ENCODE results near the gene RPL7A.
A peak's percentile ranks its signal among the peaks of the same experiment; 100 is the strongest.

Gene RPL7A

DNA sequence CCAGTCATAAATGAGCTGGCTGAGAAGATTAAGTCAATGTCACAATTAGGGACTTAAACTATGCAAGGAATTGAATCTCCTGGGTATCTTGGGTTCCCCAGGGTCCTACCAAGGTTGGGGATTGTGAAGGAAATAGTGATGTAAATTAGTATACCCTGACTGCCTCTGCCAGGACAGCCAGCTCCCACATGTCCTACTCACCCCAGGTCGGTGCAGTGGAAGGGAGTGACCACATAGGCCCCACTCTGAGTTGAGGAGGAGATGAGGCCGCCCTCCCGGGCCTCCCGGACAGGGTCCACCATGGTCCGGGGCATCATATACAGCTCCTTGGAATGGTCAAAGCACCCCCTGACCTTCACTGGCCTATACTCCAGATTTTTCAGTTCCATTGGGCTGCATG, 5.5 kb downstream of the RPL7A start:
- Histone ChIP-seq H3K27me3 (ENCODE audit: control insufficient read depth, low read length) (no peaks in the 10 kb centered on the region), H3F3A (ENCODE audit: control insufficient read depth, insufficient read depth) (peaks cover 72% of the 10 kb centered on the region), H3K4me3 (ENCODE audit: low read length) (no peak overlapping the region), H3K4me2 (ENCODE audit: low read length) (no peak overlapping the region), H3K36me3 (ENCODE audit: control insufficient read depth, low read length) (peaks cover 56% of the 10 kb centered on the region), H3K9me2 (replicated peaks; ENCODE audit: control insufficient read depth, low read length) (no peaks in the 10 kb centered on the region), H4K20me1 (ENCODE audit: control insufficient read depth, insufficient read depth, low read depth, low read length) (peaks cover 16% of the 10 kb centered on the region; the same call in 1 of the 2 replicates), H3K79me2 (ENCODE audit: control insufficient read depth, low read length) (peaks cover 50% of the 10 kb centered on the region), H3K27ac (ENCODE audit: low read depth, low read length) (peak overlapping the region; percentile 19), H3K4me1 (ENCODE audit: control insufficient read depth, low read length) (peaks cover 50% of the 10 kb centered on the region), H3K9me3 (ENCODE audit: control insufficient read depth, insufficient read depth, low read length) (no peaks in the 10 kb centered on the region)
- TF ChIP-seq CTCF (IDR thresholded peaks at IDR 0.05; ENCODE audit: low read depth, low read length, poor library complexity, severe bottlenecking) (no peak), EZH2phosphoT487 (IDR thresholded peaks at IDR 0.05; ENCODE audit: borderline replicate concordance, low read length) (no peak)

DNA sequence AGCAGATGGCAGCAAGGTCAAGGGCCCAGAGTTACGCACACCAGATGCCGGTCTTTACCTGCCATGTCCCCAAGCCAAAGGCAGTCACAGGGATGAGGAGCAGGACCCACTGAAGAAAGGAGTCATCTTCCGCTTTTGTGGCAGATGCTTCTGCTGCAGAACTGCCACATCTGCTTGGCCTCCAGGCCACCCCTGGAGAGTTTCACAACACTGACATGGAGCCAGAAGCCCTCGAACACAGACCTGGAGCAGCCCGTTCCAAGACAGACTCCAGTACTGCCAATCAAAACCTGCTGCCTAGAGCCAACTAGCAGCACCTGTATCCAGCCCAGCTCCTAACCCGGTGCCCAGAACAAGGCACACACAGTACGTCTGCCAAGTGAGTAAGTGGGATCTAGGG, 6.7 kb downstream of the RPL7A start:
- peak overlapping the region; percentile 95 for H3K4me3 ChIP-seq (ENCODE audit: low read length)
- no peaks in the 10 kb centered on the region for H3K27me3 ChIP-seq (ENCODE audit: control insufficient read depth, low read length)
- peaks cover 5% of the 10 kb centered on the region; the same call in 1 of the 2 replicates for H4K20me1 ChIP-seq (ENCODE audit: control insufficient read depth, insufficient read depth, low read depth, low read length)
- peak overlapping the region; percentile 91 for H3K4me2 ChIP-seq (ENCODE audit: low read length)
- no peak for TF ChIP-seq EZH2phosphoT487 (IDR thresholded peaks at IDR 0.05; ENCODE audit: borderline replicate concordance, low read length)
- no peak for TF ChIP-seq CTCF (IDR thresholded peaks at IDR 0.05; ENCODE audit: low read depth, low read length, poor library complexity, severe bottlenecking)
- H3K9me3 ChIP-seq (ENCODE audit: control insufficient read depth, insufficient read depth, low read length), result no peaks in the 10 kb centered on the region
- H3F3A ChIP-seq (ENCODE audit: control insufficient read depth, insufficient read depth), result peaks cover 60% of the 10 kb centered on the region
- peaks cover 50% of the 10 kb centered on the region for H3K36me3 ChIP-seq (ENCODE audit: control insufficient read depth, low read length)
- H3K79me2 ChIP-seq (ENCODE audit: control insufficient read depth, low read length), result peaks cover 38% of the 10 kb centered on the region
- peaks cover 41% of the 10 kb centered on the region for H3K4me1 ChIP-seq (ENCODE audit: control insufficient read depth, low read length)
- H3K9me2 ChIP-seq (replicated peaks; ENCODE audit: control insufficient read depth, low read length), result no peaks in the 10 kb centered on the region
- H3K27ac ChIP-seq (ENCODE audit: low read depth, low read length), result no peak overlapping the region

DNA sequence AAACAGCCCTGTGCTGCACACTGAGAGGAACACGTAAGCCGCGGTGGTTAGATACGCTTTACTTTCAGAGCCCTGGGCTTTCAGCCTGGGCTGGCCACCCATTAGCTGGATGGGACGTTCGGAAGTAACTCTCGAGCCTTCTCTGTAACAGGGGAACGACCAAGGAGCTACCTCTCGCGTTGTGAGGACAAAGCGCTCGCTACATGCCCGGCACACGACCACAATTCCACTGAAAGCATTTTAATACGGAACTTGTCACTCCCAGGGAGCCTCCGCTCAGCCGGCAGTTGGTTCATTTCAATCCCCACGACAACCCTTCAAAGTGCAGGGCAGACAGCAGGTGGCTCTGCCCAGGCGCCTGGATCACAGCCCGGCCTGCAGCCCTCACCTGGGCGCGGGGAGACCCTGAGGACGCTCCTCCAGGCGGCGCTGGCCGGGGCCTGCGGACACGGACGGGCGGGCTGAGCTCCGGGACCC, 7.9 kb downstream of the RPL7A start:
- H3K36me3 ChIP-seq (ENCODE audit: control insufficient read depth, low read length), result peaks cover 50% of the 10 kb centered on the region
- H3K4me2 ChIP-seq (ENCODE audit: low read length), result peak overlapping the region; percentile 91
- peaks cover 48% of the 10 kb centered on the region for H3F3A ChIP-seq (ENCODE audit: control insufficient read depth, insufficient read depth)
- peak overlapping the region; percentile 58 for H3K27ac ChIP-seq (ENCODE audit: low read depth, low read length)
- TF ChIP-seq CTCF (IDR thresholded peaks at IDR 0.05; ENCODE audit: low read depth, low read length, poor library complexity, severe bottlenecking), result no peak
- TF ChIP-seq EZH2phosphoT487 (IDR thresholded peaks at IDR 0.05; ENCODE audit: borderline replicate concordance, low read length), result no peak
- H3K27me3 ChIP-seq (ENCODE audit: control insufficient read depth, low read length), result no peaks in the 10 kb centered on the region
- no peaks in the 10 kb centered on the region for H4K20me1 ChIP-seq (ENCODE audit: control insufficient read depth, insufficient read depth, low read depth, low read length)
- H3K9me2 ChIP-seq (replicated peaks; ENCODE audit: control insufficient read depth, low read length), result no peaks in the 10 kb centered on the region
- peaks cover 31% of the 10 kb centered on the region for H3K79me2 ChIP-seq (ENCODE audit: control insufficient read depth, low read length)
- no peaks in the 10 kb centered on the region for H3K9me3 ChIP-seq (ENCODE audit: control insufficient read depth, insufficient read depth, low read length)
- peaks cover 34% of the 10 kb centered on the region for H3K4me1 ChIP-seq (ENCODE audit: control insufficient read depth, low read length)
- peak overlapping the region; percentile 95 for H3K4me3 ChIP-seq (ENCODE audit: low read length)

All from DOHH2 (cell line).